ENCODE measurements around the gene RIF1. TPM values are rescaled to one million over a fixed set of nuclear protein-coding genes. Genes with fewer than 3 reads are reported as not detected.

RIF1 gene
- total RNA-seq, 1 donor from 2014 or later = 65.2 TPM

- no peak for DNase-seq (ENCODE audit: low read depth, low spot score)
- no peak overlapping the region for H3K27ac Mint-ChIP-seq (ENCODE audit: unreplicated experiment)
- no peak for TF ChIP-seq CTCF (conservative IDR thresholded peaks at IDR 0.05)
- no peaks in the 10 kb centered on the region for H3K27me3 Mint-ChIP-seq (ENCODE audit: low read depth)
- H3K9me3 Mint-ChIP-seq = peaks cover 2% of the 10 kb centered on the region
- no peaks in the 10 kb centered on the region for H3K4me1 Mint-ChIP-seq
- H3K4me3 Mint-ChIP-seq = no peak overlapping the region
- no peaks in the 10 kb centered on the region for H3K36me3 Mint-ChIP-seq (ENCODE audit: low read depth)
Measured at GRCh38 chr2:151391436-151391835, 18.3 kb upstream of the RIF1 start.

DNA sequence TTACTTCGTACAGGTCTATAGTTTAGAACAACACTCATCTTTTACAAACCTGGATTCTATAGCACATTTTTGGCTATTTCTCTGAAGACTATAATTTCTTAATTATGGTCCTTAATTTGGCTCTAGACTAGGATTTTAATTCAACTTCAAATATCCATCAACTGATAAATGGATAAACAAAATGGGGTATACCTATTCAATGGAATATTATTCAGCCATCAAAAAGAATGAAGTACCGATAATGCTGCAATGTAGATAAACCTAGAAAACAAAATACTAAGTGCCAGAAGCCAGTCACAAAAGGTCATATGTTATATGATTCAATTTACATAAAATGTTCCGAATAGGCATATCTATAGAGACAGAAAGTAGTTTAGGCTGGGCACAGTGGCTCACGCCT lies 15.2 kb upstream of the RIF1 start:
- Mint-ChIP-seq H3K27me3 (ENCODE audit: low read depth) (no peaks in the 10 kb centered on the region), H3K9me3 (peaks cover 2% of the 10 kb centered on the region), H3K27ac (ENCODE audit: unreplicated experiment) (no peak overlapping the region), H3K36me3 (ENCODE audit: low read depth) (no peaks in the 10 kb centered on the region), H3K4me3 (no peak overlapping the region), H3K4me1 (no peaks in the 10 kb centered on the region)
- DNase-seq (ENCODE audit: low read depth, low spot score) = no peak
- no peak for TF ChIP-seq CTCF (conservative IDR thresholded peaks at IDR 0.05)

- no peak for DNase-seq (ENCODE audit: low read depth, low spot score)
- H3K9me3 Mint-ChIP-seq = peaks cover 2% of the 10 kb centered on the region
- no peak overlapping the region for H3K27ac Mint-ChIP-seq (ENCODE audit: unreplicated experiment)
- no peaks in the 10 kb centered on the region for H3K36me3 Mint-ChIP-seq (ENCODE audit: low read depth)
- no peaks in the 10 kb centered on the region for H3K27me3 Mint-ChIP-seq (ENCODE audit: low read depth)
- H3K4me3 Mint-ChIP-seq = no peak overlapping the region
- TF ChIP-seq CTCF (conservative IDR thresholded peaks at IDR 0.05) = no peak
- no peaks in the 10 kb centered on the region for H3K4me1 Mint-ChIP-seq
Measured at GRCh38 chr2:151395509-151396374, 14.0 kb upstream of the RIF1 start.

DNA sequence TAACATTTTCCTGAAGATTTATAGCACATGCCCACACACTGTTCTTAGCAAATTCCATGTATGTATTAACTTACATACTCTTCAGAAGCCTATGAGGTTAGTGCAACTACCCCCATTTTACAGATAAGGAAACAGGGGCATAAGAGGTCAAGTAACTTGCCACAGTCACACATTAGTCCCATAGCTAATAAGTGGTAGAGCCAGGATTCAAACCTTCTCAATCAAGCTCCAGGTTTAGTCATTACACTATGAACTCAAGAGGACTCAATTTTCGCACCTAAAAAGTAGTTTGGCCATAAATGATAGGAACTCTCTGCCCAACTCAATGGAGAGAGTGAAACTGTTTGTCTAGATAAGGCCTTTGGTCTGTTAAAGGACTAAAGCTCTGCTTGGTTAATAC lies 9.7 kb upstream of the RIF1 start:
- no peaks in the 10 kb centered on the region for H3K27me3 Mint-ChIP-seq (ENCODE audit: low read depth)
- H3K36me3 Mint-ChIP-seq (ENCODE audit: low read depth) = no peaks in the 10 kb centered on the region
- no peak for TF ChIP-seq CTCF (conservative IDR thresholded peaks at IDR 0.05)
- H3K4me3 Mint-ChIP-seq = no peak overlapping the region
- no peak overlapping the region for H3K27ac Mint-ChIP-seq (ENCODE audit: unreplicated experiment)
- H3K4me1 Mint-ChIP-seq = no peaks in the 10 kb centered on the region
- H3K9me3 Mint-ChIP-seq = no peaks in the 10 kb centered on the region
- no peak for DNase-seq (ENCODE audit: low read depth, low spot score)

DNA sequence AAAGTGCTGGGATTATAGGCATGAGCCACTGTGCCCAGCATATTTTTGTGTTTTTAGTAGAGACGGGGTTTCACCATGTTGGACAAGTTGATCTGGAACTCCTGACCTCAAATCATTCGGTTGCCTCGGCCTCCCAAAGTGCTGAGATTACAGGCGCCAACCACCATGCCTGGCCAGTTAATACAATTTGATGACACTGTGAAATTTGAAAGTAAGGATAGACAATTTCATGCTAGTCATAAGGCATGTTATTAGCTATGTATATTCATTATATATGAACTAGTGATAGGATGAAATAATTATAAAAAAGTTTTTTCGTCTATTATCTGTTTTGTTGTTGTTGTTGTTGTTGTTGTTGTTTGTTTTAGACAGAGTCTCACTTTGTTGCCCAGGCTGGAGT lies 8.6 kb upstream of the RIF1 start:
- Mint-ChIP-seq H3K4me1 (no peaks in the 10 kb centered on the region), H3K27ac (ENCODE audit: unreplicated experiment) (no peak overlapping the region), H3K27me3 (ENCODE audit: low read depth) (no peaks in the 10 kb centered on the region), H3K36me3 (ENCODE audit: low read depth) (no peaks in the 10 kb centered on the region), H3K4me3 (no peak overlapping the region), H3K9me3 (no peaks in the 10 kb centered on the region)
- no peak for TF ChIP-seq CTCF (conservative IDR thresholded peaks at IDR 0.05)
- no peak for DNase-seq (ENCODE audit: low read depth, low spot score)

Data from neural crest cell (in vitro differentiated cells).